GM18526 (cell line): ENCODE results near the gene CSMD2.

Experiments
- POLR2A ChIP-seq: IDR thresholded peaks from 3 replicates; pipeline ENCODE4 v1.6.1; 2011; ENCODE audit not compliant: insufficient read length; ENCODE audit errors: extremely low read depth

CSMD2 gene

GRCh38 chr1:34129630-34130029 is 35.4 kb downstream of the CSMD2 start:
- no peak for TF ChIP-seq POLR2A

DNA sequence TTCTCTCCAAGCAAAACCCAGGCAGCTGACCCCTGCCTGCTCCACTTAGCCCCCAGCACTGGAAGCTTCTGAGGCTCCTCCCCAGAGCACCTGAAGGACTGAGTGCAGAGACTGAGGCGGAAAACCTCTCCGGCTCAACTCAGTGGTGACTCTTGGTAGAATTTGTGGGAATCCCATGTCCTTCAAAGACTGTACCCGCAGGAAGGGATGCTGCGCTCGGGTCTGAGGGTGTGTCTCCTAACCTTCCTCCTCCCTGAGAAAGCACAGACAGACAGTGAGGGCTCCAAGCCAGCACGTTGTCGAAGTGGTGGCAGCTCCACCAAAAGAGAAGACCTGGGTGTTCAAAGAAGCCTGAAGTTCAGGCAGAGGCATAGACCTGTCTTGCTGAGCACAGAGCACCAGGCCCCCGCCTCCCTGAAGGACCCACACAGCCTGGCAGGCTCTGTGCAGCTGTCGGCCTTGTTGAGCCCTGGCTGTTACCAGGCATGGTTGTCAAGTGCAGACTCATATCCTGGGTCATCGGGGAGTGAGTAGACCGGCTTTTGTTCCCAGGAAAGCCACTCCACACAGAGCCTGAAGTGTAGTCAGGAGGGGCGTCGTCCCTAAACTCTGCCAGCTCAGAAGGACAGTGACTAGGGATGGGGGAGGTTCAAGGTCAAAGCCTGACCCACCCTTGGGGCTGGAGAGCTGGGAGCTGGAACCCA is 36.7 kb downstream of the CSMD2 start:
- no peak for TF ChIP-seq POLR2A

DNA sequence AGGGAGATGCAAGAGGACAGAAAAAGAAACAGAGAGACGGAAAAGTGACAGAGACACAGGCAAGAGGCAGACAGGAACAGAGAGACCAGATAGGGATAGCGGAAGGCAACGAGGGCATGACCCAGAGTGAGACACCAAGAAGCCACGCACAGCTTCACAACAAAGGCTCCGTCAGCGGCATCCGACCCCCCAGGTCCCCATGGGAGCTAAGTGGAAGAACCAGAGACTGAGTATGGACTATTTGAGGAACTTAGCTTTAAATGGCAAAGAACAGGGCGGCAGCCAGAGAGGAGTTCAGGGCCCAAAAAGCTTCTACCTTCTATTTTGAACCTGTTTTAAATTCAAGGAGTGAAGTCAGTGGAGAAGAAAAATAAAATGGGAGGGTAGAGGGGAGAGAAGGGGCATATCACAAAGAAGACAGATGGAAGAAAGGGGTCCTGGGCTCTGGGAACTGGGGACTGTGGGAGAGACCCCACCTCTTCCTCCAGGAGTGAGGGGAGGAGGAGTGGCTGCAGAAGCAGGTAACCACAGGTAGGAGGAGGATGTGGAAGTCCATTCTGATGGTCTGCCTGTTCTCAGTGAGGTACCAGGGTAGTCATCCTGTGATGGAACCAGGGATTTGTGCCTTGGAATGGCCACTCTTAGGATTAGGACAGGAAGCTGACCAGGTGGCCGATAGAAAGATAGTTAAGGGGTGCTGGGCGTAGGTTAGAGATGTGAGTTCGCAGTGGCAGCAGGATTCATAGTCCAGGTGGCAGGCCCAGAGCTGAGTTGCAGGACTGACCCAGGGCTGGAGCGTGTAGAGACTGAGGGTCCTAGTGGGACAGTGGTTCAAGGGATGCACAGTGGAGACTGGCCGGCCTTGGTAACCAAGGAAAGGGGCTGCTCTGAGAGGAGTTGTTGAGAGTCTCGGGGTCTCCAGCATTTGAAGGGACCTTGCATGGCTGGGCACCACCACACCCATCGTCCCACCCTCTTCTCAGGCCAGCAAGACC is 37.7 kb downstream of the CSMD2 start:
- no peak for TF ChIP-seq POLR2A

DNA sequence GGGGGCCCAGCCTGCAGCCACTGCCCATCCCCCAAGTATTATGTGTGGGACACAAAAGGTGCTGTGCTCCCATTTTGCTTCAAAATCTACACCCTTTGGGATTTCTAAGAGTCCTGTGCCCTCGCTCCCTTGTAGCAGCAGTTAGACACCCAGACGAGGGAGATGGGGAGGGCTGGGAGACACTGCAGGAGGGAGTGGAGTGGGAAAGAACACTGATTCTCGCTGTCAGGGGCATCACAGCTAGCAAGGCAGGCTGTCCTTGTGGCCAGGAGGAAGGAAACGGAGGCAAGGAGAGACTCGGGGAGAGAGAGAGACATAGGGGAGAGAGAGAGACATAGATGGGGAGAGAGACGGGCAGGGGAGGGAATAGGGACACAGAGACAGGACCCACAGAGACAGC is 38.5 kb downstream of the CSMD2 start:
- no peak for TF ChIP-seq POLR2A

- no peak for TF ChIP-seq POLR2A
Measured at GRCh38 chr1:34125721-34126380, 39.2 kb downstream of the CSMD2 start.

GRCh38 chr1:34122080-34122932 is 42.7 kb downstream of the CSMD2 start:
- no peak for TF ChIP-seq POLR2A

GRCh38 chr1:34115233-34115632 is 49.8 kb downstream of the CSMD2 start:
- no peak for TF ChIP-seq POLR2A

DNA sequence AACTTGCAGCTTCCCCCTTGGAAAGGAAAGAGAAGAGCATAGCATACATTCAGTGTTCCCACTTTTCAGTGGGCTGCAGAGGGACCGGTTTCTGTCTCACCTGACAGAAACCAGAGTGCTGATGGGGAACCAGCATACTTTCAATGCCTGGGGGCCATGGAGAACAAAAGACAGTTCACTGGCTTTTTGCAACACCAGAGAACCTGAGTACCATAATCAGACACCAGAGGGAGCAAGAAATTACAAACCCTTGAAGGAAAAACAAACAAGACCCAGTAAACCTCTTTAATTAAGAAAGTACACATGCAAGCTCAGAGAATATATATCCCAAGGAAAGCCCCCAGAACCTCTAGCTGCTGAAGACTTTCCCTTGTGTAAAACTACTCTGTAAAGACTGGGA is 51.1 kb downstream of the CSMD2 start:
- TF ChIP-seq POLR2A: no peak

- no peak for TF ChIP-seq POLR2A
Measured at GRCh38 chr1:34113362-34113761, 51.7 kb downstream of the CSMD2 start.

- TF ChIP-seq POLR2A: no peak
Measured at GRCh38 chr1:34108711-34109110, 56.3 kb downstream of the CSMD2 start.

DNA sequence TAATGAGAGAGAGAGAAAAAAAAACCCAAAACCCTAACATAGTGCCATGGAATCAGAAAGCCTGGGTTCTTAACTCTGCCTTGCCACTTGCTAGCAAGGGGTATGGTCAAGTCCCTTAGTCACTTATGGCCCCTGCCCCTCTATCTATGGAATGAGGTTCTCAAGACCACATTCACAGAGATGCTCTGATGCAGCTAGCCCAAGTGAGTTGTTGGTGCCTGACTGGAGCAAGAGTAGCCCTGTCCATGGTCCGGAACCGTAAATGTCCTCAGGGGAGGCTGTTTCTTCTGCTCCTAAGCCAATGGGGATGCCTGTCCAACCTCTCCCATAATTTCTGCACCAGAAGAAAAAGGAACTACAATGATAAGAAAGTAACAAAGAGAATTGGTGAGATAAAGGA is 56.8 kb downstream of the CSMD2 start:
- TF ChIP-seq POLR2A: no peak

DNA sequence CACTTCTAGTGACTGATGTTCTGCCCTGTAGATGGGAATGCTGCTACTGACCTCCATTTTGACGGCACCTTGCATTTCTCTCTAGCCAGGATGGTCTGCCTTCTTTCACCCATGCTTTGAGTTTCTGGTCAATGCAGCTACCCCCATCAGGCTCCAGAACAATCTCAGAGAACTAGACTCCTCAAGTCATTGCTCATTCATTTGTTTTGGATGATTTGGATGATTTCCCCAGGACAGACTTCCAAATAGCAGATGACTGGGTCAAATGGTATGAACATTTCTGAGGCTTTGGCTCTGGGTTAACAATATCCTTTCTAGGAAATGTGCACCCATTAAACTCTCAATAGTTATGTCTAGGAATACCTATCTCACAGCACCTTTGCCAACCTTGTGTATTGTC is 63.9 kb downstream of the CSMD2 start:
- no peak for TF ChIP-seq POLR2A

- no peak for TF ChIP-seq POLR2A
Measured at GRCh38 chr1:34100332-34100731, 64.7 kb downstream of the CSMD2 start.

- no peak for TF ChIP-seq POLR2A
Measured at GRCh38 chr1:34089731-34090130, 75.3 kb downstream of the CSMD2 start.

GRCh38 chr1:34087986-34088385 is 77.0 kb downstream of the CSMD2 start:
- TF ChIP-seq POLR2A: no peak
